ENCODE data around the gene PHF21B.

Gene PHF21B

DNA sequence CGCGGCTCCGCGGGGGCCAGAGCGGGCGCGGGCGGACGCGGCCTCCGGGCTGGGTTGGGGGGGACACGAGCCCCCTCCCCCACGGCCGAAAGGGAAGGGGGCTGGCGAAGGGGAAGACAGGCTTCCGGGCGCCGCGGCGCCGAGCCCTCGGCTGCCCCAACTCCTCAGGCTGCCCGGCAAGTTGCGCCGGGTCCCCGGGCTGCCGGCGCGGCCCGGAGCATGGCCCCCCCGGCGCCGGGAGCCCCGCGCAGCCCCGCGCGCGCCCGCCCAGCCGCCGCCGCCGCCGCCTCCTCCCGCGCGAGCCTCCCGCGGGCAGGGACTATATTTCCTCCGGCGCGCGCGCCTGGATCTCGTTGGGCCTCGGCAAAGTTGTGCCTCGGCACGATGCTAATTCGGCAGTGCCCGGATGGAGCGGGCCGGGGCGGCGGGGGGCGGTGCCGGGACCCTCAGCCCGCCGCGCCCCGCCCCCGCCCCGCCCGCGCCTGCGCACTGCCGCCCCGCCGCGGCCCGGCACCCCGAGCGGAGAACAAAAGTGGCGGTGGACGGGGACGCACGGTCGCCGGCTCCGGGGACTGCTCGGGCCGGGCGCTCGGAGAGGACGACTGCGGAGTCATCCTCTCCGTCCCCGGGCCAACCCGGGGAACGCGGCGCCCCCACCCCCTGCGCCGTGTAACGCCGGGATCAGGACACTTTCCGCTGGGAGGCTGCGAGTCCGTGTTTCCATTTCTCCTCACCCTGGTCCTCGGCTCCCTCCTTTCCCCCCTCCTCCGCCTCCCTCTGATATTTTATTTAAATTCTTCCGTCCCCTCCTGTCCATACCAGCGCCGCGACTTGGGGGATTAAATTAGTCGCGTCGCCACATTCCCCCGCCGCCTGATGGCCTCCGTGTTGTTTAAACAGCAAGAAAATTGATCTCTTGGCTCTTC is at the start of gene PHF21B:
Gene PHF21B, minus strand, starts transcription at position 400 of the 926 bp plus-strand sequence. CDS start 456 bp downstream, outside the sequence.
- TF ChIP-seq GATA3 (IDR thresholded peaks at IDR 0.05; ENCODE audit: low read depth, low read length) (no peak), GATA2 (IDR thresholded peaks at IDR 0.05; ENCODE audit: low read depth, low read length) (no peak)

DNA sequence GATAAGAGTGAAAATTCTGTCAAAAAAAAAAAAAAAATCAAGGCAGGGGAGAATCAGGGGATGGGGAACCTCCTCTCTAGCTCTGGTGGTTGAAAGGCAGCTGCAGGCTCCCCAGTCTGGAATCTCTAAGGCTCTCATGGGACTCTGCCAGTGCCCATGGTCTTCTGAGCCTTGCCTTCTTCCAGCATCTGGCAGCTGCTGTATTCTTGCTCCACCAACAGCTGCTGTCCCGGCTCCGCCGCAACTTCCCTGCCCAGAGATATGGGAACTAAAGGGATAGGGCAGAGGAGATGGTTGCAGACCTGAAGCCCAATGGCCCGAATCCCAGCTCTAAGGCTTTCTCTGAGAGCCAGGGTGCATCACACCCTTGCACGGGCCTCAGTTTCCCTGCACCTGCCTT is 49.5 kb upstream of the PHF21B start:
- TF ChIP-seq GATA2 (IDR thresholded peaks at IDR 0.05; ENCODE audit: low read depth, low read length) (no peak), GATA3 (IDR thresholded peaks at IDR 0.05; ENCODE audit: low read depth, low read length) (no peak)

DNA sequence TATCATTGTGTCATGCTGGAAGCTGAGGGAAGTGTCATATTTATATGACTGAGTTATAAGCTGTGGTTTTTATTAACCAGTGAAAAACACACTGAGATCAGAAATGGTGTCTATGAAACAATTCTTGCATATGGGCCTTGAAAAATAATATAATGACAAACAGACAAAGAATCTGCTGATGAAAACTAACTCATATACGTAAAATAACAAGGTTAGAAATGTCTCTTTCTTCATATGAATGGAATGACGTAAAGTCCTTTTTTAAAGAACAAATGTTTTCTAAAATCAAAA is 48.8 kb upstream of the PHF21B start:
- no peak for TF ChIP-seq GATA2 (IDR thresholded peaks at IDR 0.05; ENCODE audit: low read depth, low read length)
- no peak for TF ChIP-seq GATA3 (IDR thresholded peaks at IDR 0.05; ENCODE audit: low read depth, low read length)

DNA sequence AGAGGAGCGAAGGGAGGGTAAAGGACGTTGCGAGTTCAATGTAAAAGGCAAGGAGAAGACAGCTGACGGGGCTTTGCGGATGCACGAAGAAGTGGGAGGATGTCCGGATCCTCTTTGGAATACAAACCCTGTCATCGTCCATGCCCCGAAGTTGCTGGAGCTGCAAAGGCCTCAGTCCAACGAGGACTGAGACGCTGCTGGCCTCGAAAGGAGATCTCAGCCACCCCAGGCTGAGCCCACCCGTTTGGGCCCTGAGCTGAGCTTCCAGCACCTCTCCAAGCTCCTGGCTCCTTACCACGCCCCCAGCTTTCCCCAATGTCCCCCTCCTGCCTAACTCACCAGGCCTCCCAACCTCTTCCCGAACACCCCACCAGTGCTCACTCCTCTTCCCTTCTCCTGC is 46.1 kb upstream of the PHF21B start:
- TF ChIP-seq GATA2 (IDR thresholded peaks at IDR 0.05; ENCODE audit: low read depth, low read length) = no peak
- no peak for TF ChIP-seq GATA3 (IDR thresholded peaks at IDR 0.05; ENCODE audit: low read depth, low read length)

DNA sequence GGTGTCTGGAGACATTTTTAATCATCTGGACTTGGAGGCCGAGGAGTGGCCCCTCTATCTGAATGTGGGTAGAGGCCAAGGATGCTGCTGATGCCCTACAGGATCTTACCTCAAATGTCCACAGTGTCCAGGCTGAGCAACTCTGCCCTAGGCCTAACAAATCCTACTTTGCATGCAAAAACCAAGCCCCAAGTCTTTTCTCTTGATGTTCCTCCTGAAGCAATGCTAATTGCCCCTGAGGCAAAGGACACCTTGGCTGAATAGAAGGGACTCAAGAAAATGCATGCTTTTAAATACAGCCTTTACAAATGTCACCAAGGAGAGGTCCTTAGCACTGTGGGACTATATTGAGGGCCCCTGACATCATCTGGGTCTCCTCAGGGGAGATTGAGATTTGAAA is 43.8 kb upstream of the PHF21B start:
- TF ChIP-seq GATA3 (IDR thresholded peaks at IDR 0.05; ENCODE audit: low read depth, low read length) = no peak
- no peak for TF ChIP-seq GATA2 (IDR thresholded peaks at IDR 0.05; ENCODE audit: low read depth, low read length)

DNA sequence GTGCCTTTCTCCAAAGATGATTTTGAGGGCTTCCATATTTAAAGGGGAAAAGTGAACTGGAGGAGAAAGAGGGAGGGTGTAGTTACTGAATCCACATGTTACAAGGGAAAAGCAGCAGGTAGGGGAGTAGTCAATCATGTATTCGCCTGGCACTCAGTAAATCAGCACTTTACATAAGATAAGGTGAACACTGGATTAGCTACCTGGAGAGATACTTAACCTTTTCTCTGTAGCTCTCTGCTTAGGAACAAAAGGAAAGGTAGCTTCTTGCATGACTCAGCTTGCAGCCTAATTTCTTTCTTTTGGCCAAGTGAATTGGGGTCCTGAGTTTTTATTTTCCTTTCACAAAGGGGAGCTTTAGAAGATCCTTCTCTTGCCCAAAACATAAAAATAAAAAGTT is 43.3 kb upstream of the PHF21B start:
- TF ChIP-seq GATA2 (IDR thresholded peaks at IDR 0.05; ENCODE audit: low read depth, low read length) (no peak), GATA3 (IDR thresholded peaks at IDR 0.05; ENCODE audit: low read depth, low read length) (no peak)

DNA sequence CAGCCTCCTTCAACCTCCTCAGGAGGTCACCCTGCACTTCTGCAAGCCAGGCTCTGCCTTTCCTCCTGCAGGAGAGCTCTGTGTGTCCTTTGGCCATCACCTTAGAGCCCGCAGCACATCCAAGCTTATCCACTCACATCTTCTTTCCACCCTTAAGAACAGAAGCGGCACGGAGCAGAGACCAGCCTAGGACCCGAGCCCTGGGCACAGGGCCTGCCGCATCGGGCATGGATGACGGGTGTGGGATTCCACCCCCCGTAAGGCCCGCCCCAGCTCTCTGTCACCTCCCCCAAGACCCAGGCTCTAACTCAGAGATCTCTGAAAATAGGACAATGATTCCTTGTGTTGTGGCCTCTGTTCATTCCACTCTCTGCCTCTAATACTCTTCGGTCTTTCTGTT is 42.1 kb upstream of the PHF21B start:
- TF ChIP-seq GATA2 (IDR thresholded peaks at IDR 0.05; ENCODE audit: low read depth, low read length) (no peak), GATA3 (IDR thresholded peaks at IDR 0.05; ENCODE audit: low read depth, low read length) (no peak)

DNA sequence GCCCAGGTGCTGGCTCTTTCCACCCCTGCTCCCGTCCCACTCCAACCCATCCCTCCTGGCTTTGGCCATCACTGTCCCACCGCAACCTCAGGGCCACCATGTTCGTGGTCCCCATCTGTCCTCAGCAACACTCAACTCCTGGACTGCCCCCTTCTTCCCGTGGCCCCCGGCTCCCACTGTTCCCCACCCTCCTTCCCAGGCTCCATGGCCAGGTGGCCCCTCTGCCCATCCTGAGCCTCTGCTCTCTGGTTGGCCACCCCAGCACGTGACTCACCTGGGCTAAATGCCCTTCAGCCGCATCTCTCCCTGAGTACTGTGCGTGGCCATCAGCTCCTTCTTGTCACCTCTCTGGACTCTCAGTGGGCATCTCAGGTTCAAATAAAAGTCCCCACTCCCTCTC is 41.6 kb upstream of the PHF21B start:
- TF ChIP-seq GATA2 (IDR thresholded peaks at IDR 0.05; ENCODE audit: low read depth, low read length) (no peak), GATA3 (IDR thresholded peaks at IDR 0.05; ENCODE audit: low read depth, low read length) (no peak)

DNA sequence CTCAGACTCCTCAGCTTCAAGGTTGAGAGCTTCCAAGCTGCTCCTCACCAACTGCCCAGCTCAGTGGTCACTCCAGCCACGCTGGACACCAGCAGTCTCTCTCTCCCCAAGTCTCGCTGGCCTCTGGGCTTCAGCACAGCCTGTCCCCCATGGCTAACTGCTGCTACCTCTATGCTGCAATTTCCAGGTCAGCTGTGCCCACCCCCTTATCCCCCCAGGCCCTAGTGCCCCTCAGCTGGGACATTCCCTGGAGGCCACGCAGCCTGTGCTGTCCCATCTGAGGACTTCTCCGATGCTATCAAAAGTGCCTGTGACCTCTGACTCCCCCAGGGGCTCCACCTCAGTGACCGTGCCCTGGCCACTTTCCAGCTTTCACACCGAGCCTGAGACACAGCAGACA is 37.5 kb upstream of the PHF21B start:
- TF ChIP-seq GATA2 (IDR thresholded peaks at IDR 0.05; ENCODE audit: low read depth, low read length) (no peak), GATA3 (IDR thresholded peaks at IDR 0.05; ENCODE audit: low read depth, low read length) (no peak)

DNA sequence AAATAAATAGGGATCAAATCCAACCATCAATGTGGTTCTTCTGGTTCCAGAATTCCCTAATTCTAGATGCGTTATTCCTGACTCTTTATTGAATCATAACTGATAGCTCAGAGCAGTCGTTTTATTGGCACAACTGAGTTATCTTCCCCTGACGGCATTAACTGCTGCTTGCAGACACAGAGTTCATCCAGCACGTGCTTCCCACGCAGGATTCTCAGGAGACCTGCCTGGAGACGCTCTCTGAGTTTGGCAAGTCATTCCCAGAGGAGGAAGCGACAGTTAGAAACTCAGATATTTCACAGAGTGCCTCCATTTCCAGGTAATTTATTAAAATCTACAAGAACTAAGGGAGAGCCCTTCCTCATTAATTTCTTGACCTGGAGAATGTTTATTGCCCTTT is 35.4 kb upstream of the PHF21B start:
- TF ChIP-seq GATA3 (IDR thresholded peaks at IDR 0.05; ENCODE audit: low read depth, low read length) (no peak), GATA2 (IDR thresholded peaks at IDR 0.05; ENCODE audit: low read depth, low read length) (no peak)

DNA sequence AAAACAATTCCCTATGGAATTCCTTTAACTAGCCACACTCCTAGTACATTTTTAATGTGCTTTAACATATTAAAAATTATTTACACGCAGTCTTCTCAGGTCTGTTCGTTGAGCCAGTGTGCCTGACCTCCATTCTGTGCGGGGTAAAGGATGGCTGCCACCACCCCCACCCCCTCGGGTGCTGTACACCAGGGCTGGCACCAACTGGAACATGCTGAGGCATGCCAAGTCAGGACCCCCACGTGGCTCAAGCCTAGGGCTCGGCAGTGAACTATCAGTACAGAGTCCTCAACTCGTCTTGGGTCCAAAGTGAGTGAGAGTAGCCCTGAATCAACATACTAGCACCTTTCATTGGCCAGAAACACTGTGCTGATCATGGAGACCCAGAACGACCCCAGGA is 32.5 kb upstream of the PHF21B start:
- no peak for TF ChIP-seq GATA3 (IDR thresholded peaks at IDR 0.05; ENCODE audit: low read depth, low read length)
- TF ChIP-seq GATA2 (IDR thresholded peaks at IDR 0.05; ENCODE audit: low read depth, low read length) = no peak

DNA sequence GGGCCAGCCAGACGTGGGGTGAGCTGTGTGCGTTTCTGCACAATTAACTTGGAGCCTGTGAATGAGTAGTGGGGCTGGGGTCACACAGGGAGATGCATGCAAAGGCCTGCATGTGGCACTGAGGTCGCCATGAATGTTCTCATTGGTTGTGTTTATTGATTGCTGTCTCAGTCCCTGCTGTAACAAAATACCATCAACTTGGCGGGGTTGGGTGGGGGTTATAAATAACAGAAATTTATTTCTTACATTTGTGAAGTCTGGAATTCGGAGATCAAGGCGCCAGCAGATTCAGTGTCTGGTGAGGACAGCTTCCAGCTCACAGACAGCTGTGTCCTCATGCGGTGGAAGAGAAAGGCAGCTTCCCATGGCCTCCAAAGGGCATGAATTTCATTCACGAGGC is 29.3 kb upstream of the PHF21B start:
- TF ChIP-seq GATA3 (IDR thresholded peaks at IDR 0.05; ENCODE audit: low read depth, low read length) (no peak), GATA2 (IDR thresholded peaks at IDR 0.05; ENCODE audit: low read depth, low read length) (no peak)

DNA sequence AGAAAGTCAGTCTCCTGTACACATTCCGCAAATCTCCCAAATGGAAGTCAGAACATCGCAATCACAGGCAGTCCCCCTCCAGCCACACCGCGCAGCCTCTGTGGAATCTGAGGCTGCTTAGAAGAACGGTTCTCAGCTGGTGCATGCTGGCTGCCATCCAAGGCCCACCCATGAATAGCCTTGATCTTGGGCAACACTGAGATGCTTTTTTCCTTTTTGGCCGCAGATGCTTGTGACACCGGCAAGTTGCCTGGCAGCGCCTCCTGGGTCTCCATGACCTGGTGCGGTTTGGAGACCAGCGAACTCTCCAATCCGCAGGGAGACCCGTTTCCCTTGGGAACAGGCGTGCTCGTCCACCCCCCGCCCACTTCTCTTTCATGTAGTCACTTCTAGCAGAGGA is 26.3 kb upstream of the PHF21B start:
- no peak for TF ChIP-seq GATA2 (IDR thresholded peaks at IDR 0.05; ENCODE audit: low read depth, low read length)
- no peak for TF ChIP-seq GATA3 (IDR thresholded peaks at IDR 0.05; ENCODE audit: low read depth, low read length)

DNA sequence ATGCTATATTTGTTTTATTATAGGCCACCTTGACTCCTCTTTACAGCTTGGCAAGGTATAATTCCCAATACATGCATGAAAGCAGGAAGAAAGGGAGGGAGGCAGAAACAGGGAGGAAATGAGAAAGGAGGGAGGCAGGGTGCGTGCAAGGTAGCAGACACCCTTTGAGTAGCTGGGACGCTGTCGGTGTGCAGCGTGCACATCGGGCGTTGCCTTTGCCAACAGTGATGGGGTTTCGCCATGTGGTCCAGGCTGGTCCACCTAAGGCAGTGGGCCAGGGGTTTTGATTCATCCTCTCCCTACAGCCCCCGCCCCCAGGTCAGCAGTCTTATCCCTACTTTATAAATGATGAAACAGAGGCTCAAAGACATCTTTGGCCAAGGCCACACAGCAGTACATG is 25.0 kb upstream of the PHF21B start:
- TF ChIP-seq GATA2 (IDR thresholded peaks at IDR 0.05; ENCODE audit: low read depth, low read length) (no peak), GATA3 (IDR thresholded peaks at IDR 0.05; ENCODE audit: low read depth, low read length) (no peak)

DNA sequence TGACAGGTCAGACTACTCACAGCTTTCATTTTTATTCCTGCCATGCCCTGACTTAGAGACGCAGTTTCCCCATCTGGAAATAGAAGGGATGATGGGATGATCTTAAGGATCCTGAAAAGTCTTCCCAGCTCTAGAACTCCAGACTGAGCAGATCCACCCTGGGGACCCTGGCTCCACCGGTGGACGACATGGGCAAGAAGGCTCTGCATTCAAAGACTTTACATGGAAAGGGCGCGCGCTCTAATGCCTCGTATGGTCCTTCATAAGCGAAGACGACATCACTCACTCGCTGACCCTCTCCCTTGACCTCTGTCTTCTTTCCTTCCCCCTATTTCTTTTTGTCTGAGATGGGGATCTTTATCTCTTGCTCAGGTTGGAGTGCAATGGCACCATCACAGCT is 24.4 kb upstream of the PHF21B start:
- no peak for TF ChIP-seq GATA3 (IDR thresholded peaks at IDR 0.05; ENCODE audit: low read depth, low read length)
- TF ChIP-seq GATA2 (IDR thresholded peaks at IDR 0.05; ENCODE audit: low read depth, low read length) = no peak

DNA sequence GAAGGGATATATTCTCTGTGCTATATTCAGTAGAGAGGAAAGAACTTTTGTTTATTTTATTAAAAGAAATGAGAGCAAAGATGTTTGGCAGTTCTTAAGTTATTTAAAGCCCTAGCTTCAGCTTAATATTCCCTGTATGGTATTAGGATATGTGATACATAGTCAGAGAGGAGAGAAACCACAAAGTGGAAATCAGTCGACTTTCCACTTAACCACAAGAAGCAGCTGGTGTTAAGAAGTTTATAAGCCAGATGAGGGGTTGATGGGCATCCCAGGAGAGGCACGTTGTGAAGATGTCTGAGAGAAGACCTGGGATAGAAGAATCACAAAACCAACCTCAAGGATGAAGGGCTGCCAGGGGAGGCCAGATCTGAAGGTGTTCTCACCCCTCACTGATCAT is 23.3 kb upstream of the PHF21B start:
- TF ChIP-seq GATA3 (IDR thresholded peaks at IDR 0.05; ENCODE audit: low read depth, low read length) (no peak), GATA2 (IDR thresholded peaks at IDR 0.05; ENCODE audit: low read depth, low read length) (no peak)

Data from SH-SY5Y (cell line).